Stimulated activated CD4-positive, alpha-beta T cell treated with anti-CD3 and anti-CD28 coated beads, Interleukin-1b, Interleukin-23, amount 100 ng/mL, for 48 hours (primary cell): ENCODE measurements around the gene FNIP1.
"Not testable (repeated sequence)": the region's sequence is repeated elsewhere in the genome, so short reads cannot be mapped to it uniquely, and the experiment has no call there.

Experiments used
- DNase-seq: peaks from one replicate; pipeline ENCODE4 v3.0.0-alpha.2; 2020

The FNIP1 gene

DNA sequence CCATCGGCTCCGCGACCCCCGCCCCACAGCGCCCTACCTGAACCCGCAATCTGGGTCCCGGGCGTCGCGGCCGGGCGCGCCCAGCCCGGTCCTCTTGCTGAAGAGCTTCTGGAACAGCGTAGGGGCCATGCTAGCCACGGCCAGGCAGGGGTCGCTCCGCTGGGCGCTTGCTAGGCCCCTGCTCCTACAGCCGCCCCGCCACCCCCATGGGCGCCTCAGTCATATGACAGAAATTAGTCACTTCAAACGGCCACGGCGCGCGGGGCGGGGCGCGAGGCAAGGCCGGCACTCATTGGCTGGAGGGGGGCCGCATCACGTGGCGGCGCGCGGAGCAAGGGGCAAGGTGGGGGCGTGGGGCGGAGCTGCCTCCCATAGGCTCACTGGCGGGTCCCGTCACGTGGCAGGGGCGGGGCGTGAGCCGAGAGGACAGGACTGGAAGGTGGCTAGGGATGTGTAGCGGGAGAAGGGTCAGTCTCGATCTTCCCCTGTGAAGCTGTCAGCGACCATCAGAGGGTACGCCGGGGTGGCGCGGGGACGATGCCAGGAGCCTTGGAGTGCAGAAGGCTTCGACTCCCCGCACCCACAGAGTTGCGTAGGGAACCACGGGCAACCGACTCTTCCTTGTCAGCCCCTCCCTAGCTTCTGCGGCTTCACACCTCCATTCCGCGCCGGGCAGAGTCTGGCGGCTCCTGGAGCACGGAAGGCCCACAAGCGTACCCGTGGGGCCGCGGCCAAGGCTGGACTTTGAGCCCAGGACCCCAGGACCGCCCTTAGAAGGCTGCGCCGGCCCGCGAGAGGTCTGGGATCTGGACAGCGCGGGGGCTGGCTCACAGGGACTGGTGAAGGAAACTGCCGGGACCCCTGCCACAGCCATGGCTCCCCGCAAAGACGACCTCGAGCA, at the start of gene FNIP1:
Gene FNIP1, minus strand, starts transcription at position 225 of the 901 bp plus-strand sequence. Its CDS starts 96 bp downstream, at position 129.
- peak; percentile 99 for DNase-seq

DNA sequence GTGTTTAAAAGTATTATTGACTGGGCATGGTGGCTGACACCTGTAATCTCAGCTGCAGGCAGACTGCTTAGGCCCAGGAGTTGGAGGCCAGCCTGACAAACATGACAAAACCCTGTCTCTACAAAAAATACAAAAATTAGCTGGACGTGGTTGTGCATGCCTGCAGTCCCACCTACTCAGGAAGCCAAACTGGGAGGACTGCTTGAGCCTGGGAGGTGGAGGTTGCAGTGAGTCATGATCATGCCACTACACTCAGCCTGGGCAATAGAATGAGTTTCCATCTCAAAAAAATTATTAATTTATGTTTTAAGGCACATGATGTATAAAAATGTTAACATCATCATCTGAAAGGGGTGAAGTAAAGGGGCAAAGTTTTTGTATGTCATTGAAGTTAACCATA, 49.7 kb upstream of the FNIP1 start:
- no peak for DNase-seq

DNA sequence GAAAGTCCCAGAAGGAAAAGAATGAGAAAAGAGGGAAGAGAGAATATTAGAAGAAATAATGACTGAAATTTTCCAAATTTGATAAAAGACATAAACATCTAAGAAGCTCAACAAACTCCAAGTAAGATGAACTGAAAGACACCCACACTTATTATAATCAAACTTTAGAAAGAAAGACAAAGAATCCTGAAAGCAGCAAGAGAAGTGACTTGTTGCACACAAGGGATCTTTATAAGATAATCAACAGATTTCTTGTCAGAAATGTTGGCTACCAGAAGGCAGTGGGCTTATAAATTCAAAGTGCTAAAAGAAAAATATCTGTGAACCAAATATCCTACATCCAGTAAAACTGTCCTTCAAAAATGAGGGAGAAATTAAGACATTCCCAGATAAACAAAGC, 49.0 kb upstream of the FNIP1 start:
- DNase-seq: no peak

DNA sequence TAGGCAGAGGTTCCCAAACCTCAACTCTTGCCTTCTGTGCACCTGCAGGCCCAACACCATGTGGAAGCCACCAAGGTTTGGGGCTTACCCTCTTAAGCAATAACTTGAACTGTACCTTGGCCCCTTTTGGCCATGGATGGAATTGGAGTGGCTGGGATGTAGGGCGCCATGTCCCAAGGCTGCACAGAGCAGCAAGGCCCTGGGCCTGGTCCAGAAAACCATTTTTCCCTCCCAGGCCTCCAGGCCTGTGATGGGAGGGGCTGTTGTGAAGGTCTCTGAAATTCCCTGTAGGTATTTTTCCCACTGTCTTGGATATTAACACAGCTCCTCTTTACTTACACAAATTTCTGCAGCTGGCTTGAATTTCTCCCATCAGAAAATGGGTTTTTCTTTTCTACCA, 46.2 kb upstream of the FNIP1 start:
- not testable (repeated sequence) for DNase-seq

DNA sequence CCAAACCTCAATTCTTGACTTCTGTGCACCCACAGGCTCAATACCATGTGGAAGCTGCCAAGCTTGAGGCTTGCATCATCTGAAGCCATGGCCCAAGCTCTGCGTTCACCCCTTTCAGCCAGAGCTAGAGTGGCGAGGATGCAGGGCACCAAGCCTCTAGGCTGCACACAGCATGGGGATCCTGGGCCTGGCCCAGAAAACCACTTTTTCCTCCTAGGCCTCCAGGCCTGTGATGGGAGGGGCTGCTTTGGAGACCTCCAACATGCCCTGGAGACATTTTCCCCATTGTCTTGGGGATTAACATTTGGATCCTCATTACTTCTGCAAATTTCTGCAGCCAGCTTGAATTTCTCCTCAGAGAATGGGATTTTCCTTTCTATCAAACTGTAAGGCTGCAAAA, 35.9 kb upstream of the FNIP1 start:
- DNase-seq: not testable (repeated sequence)

DNA sequence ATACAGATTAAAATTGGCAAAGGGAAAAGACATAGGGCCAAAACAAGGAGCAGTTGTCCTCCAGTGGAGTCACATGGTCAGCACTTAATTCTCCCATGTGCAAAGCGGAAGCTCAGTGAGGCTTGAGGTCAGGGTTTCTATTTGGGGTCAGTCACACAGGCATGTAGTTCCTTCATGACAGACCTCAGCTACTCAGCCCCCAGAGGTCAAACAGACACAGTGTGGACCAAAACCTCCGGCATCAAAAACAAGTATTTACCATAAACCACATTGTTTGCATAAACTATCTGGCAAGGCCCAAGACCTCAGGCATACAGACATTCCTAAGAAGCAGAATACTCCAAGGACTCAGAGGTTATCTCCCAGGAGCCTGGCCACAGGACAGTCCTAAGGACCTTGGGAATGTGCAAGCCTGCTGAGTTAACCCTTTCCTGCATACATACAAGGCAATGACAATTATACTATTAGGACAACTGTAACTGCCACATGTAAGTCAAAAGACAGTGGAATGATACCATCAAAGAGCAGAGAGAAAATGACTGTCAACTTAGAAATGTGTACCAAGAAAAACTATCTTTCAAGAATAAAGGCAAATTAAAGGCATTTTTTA, 28.7 kb upstream of the FNIP1 start:
- no peak for DNase-seq

DNA sequence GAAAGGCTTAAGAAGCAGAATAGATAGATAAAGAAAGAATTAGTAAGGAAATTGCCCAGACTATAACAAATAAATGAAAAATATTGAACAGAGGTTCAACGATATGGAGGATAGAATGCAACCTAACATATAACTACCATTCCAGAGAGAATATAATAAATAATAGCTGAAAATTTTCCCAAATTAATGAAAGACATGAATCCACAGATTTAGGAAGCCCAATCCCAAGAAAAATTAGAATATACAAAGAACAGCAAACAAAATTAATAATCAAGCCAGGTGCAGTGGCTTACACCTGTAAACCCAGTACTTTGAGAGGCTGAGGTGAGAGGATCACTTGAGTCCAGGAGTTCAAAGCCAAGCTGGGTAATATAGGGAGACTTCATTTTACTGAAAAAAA, 27.8 kb upstream of the FNIP1 start:
- no peak for DNase-seq

DNA sequence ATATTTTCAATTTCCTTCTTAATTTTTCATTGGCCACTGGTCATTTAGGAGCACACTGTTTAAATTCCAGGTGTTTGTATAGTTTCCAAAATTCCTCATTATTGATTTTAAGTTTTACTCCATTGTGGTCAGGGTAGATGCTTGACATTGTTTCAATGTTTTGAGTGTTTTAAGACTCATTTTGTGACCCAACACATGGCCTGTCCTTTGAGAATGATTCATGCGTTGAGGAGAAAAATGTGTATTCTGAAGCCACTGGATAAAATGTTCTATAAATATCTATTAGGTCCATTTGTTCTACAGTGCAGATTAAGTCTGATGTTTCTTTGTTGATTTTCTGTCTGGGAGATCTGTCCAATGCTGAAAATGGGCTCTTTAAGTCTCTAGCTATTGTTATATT, 24.4 kb upstream of the FNIP1 start:
- DNase-seq: no peak

DNA sequence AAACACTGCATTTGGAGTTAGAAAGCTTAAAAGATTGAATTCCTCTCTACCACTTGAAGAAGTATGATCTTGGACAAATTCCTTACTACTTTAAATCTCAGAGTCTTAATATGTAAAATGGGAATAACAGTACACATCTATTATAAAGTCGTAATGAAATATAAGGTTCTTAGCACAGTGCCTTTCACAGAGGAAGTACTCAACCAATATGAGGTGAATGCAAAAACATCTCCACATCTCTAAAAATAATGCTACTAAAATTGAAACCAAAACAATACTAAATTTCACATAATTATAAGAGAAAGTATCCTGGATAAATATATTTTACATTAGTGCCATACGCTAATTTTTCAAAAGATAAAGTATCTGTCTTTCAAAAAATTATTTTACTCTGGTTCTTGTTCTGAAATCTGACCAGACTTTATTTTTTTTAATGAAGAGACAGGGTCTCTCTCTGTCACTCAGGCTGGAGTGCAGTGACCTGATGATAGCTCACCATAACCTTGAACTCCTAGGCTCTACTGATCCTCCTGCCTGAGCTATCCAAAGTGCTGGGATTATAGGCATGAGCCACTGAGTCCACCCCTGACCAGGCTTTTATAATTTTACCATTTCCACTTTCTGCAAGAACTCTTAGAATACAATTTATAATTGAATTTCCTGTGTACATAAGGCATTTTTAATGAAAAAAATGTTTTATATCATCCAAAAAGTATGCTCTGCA, 21.3 kb upstream of the FNIP1 start:
- DNase-seq: no peak

DNA sequence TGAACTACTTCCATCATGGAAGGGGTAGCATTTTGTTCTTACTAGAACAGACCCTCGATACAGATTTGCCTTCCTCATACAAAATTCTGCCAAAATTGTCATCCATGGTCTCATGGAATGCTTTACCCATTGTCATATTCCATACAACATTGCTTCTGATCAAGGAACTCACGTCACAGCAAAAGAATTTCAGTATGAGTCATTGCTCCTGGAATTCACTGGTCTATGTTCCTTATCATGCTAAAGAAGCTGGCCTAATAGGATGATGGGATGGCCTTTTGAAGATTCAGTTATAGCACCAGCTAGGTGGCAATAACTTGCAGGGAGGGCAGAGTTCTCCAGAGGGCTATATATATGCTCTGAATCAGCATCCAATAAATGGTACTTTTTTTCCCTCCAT, 18.2 kb upstream of the FNIP1 start:
- DNase-seq: no peak

DNA sequence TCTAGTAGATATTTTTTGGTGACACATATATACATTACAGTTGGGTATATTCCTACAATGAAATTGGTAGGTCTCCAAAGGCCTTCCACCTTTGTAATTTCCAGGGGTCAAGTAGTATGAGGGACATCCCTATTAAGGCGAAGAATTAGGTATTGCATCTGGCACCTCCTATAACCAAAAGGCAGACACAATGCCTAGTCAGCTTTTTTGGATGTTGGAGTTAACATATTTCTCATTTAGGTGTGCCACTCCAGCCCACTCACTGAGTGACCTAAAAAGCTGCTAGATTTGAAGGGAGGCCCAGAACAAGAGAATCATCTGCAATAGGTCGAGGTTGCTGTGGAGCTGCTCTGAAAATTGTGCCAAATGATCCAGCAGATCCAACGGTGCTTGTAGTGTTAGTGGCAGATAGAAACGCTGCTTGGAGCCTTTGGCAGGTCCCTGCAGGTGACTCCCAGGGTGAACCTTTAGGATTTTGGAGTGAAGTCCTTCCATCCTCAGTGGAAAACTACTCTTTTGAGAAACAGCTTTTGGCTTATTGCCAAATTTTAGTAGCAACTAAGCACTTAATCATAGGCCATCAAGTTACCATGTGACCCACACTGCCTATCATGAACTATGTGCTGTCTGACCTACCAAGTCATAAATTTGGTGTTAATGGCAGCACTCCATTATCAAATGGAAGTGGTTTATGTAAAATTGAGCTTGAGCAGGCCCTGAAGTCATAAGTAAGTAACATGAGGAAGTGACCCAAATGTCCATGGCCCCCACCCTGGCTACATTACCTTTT, 15.7 kb upstream of the FNIP1 start:
- DNase-seq: no peak

DNA sequence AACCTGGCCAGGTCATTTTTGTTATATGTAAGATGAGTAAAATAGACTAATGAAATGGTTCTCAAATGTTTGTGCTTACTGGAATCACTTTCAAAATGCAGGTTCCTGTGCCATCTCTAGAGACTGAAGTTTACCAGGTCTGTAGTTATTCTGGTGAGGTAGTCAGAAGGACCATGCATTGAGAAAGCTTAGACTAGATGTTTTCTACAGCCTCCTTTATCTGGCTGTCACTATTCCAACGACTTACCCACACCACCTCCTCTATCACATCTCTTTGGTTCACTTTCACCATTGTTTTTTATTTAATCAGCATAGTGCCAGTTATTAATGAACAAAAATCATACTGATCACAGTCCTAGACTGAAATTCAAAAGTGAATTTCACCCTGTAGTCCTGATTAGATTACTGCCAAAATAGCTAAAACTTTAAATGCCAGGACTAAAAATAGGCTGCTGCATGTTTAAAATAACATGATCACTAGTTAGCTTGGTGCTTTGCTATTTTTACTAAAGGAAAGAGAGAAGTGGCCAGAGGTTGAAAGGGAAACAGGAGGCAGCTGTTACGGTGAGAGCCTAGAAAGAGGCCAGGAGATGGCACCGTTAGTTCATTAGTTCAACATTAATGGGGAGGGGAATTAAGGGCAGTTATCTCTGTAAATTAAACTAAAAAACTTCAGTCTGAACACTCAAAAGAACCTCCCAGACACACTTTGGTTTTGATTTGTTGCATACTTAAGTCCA, 13.9 kb upstream of the FNIP1 start:
- no peak for DNase-seq

DNA sequence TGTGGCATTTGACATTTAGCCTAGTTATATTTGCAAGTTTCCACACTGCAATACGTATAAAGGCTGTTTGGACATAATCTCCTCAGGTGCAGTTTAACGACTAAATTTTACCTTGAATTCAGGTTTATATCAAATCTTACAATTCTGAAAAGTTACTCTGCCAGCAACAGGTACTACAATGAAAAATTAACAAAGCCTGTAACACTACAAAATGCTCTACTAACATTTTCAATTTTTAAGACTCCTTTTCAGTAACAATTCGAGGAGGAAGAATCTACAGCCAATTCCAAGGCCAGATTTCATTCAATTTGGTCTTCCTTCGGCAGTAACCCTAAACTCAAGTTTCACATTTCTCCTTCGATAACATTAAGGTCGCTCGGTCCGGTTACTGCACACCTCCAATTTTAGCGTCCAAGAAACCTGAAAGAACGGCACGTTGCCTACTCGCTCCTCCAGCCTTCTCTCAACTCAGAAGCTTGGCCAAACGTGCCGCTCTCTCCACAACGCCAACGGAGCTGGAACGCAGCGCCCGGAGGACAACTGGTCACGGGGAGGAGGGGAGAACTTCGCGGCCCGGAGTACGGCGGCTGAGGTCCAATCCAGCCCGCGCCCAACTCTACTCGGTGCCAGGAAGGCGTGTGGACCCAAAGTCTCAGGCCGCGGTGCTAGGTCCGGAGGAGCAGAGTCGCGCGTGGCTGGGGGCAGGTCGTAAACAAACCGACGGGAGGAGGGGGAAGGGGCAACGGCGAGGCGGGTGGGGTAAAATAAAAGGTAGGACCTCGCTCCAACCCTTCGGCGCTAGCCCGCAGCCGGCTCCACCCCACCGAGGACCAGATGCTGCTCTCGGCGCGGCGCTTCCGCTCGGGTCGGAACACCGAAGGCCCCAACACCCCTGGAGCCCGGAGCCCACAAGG, 681 bp downstream of the FNIP1 start:
- DNase-seq: peak; percentile 25

DNA sequence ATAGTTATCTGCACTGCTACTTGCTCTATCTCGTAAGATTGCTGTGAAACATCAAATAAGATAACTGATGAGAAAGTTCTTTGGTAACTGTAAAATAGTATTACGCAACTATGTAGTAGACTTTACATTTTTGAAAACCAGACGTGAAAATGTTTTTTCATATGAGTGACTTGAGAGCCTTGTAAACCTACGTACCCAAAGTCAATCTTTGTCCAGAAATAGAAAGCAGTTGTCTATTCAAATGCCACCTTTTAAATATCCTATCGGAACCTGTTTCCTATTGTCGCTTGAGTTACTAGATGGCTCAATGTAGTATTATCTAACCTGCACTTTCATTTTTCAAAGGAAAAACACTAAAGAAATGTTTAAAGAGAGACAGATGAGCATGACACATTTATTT, 1.6 kb downstream of the FNIP1 start:
- no peak for DNase-seq

DNA sequence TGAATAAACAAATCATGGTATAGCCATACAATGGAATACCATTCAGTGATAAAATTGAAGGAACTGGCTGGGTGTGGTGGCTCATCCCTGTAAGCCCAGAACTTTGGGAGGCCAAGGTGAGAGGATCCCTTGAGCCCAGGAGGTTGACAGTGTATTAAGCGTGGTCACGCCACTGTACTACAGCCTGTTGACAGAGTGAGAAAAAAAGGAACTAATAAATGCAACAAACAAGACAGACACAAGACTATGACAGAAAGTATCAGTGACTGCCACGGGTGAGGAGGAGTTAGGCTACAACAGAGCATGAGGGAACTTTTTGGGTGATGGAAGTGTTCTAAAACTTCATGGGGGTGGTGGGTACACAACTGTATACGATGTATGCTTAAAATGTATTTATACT, 2.2 kb downstream of the FNIP1 start:
- DNase-seq: no peak

DNA sequence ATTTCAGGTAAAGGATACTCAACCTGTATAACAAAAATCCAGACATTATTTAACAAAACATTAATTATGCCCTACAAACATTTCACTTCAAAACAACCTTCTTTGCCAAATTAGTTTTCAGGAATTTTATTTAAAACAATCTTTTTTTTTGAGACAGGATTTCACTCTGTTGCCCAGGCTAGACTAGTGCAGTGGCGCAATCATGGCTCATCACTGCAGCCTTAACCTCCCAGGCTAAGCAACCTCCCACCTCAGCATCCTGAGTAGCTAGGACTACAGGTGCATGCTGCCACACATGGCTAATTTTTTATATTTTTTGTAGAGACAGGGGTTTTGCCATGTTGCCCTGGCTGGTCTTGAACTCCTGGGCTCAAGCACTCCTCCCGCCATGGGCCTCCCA, 3.9 kb downstream of the FNIP1 start:
- no peak for DNase-seq

DNA sequence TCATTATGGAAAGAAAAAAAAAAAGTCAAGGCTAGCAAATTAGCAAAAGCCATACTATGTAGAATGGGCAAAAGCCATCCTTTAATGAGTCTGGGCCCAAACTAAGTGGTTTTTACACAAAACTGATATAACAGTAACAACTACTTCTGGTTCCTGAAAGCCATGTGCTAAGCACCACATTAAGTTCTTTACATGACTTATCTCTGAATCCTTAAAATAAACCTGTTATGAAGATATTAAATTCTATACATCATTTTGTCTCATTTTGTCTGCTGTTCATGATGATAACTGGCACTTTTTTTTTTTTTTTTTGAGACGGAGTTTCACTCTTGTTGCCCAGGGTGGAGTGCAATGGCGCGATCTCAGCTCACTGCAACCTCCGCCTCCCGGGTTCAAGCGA, 5.0 kb downstream of the FNIP1 start:
- DNase-seq: no peak

DNA sequence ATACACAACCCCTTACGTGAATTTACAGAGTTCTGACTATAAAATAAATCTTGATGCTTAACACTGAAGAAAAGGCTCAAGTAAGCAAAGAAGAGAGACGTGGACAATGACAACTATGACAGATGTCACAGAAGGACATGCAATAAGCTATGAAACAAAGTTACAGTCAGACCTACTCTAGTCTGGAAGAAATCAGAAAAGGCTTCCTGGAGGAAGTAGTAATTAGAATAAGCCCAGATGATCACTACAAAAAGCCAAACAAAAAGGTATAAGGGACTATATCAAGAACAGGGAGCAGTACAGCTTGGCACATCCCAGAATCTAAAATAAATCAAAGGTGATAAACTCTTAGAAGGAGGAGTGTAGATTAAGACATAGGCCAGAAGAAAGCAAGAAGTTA, 6.3 kb downstream of the FNIP1 start:
- no peak for DNase-seq

DNA sequence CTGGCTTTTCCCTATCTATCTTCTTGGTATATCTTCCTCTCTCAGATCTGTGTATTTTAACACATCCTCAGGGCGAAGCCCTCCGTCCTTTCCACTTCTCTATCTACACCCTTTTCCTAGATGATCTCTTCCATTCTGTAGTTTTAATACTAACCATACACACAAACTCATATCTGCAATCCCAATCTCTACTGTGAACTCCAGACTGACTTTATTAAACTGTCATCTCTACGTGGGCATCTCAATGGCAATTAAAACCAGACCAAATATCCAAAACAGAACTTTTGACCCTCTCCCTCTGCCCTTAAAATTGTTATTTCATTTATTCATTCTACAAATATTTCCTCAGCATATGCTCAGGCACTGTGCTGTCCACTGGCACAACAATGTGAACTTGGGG, 7.1 kb downstream of the FNIP1 start:
- DNase-seq: no peak

DNA sequence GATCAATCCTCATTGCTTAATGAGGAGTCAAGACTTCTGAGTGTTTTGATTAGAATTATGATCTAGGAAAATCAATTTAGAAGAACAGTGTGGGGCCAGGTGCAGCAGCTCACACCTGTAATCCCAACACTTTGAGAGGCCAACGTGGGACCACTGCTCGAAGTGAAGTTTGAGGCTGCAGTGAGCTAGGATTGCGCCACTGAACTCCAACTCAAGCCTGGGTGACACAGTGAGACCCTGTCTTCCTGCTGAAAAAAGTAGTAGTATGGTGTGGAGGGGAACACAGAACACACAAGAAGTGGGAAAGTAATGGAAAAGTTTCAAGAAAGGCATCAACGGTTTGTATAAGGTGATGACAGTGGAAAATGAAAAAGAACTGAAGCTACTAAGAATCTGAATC, 9.1 kb downstream of the FNIP1 start:
- DNase-seq: no peak
